Measurements from ENCODE around the gene ALOX15. TPM values are rescaled to one million over a fixed set of nuclear protein-coding genes. Genes with fewer than 3 reads are reported as not detected.

The ALOX15 gene
- total RNA-seq (2011; cell fraction: chromatin; rRNA removed; ENCODE audit: low replicate concordance), result not detected in 2 replicates
- total RNA-seq (2011; cell fraction: nucleolus; rRNA removed), result not detected in 2 replicates
- total RNA-seq (2011; cell fraction: nucleoplasm; rRNA removed), result not detected in 2 replicates
- total RNA-seq (2014; rRNA removed) (not detected in 2 replicates), total RNA-seq (2014; rRNA removed; fragmentation: Illumina TruSeq; extraction: Trizol) (not detected in 2 replicates), total RNA-seq (2015; rRNA removed; fragmentation: Illumina TruSeq; extraction: Trizol) (not detected in 2 replicates), total RNA-seq (2021) (not detected in 2 replicates), polyA plus RNA-seq (2011; rRNA removed) (not detected in 2 replicates), polyA plus RNA-seq (2014; fragmentation: Illumina TruSeq; extraction: Trizol) (not detected in 2 replicates), polyA plus RNA-seq (2014; fragmentation: Nextera tagmentation; extraction: Ambion mirVana) (not detected), polyA plus RNA-seq (2014; rRNA removed) (not detected in 2 replicates), polyA minus RNA-seq (2011; rRNA and poly(A)+ RNA removed) (not detected in 2 replicates), Bru-seq, nascent RNA (not detected), BruChase-seq, experiment 1, labeled RNA remaining after a 2-hour chase (percentile 12 among the genes with signal in this experiment), BruChase-seq, experiment 2, labeled RNA remaining after a 6-hour chase (percentile 14 among the genes with signal in this experiment)
- not detected in 2 replicates for polyA plus RNA-seq (2011; cell fraction: cytosol; rRNA removed)
- not detected in 2 replicates for polyA plus RNA-seq (2011; cell fraction: nucleus; rRNA removed)
- not detected in 2 replicates for polyA plus RNA-seq (2012)
- not detected in 2 replicates for polyA minus RNA-seq (2011; cell fraction: cytosol; rRNA and poly(A)+ RNA removed)
- not detected in 2 replicates for polyA minus RNA-seq (2011; cell fraction: nucleus; rRNA and poly(A)+ RNA removed)
- long read RNA-seq, experiment 1, result 0 reads
- long read RNA-seq, experiment 2, result 0 reads
- long read RNA-seq, experiment 3, result 0 reads

GRCh38 chr17:4641297-4642195 lies at the start of gene ALOX15:
Gene ALOX15, minus strand, starts transcription at chr17:4641678. Its CDS starts 27 bp downstream, at chr17:4641651.
- Histone ChIP-seq H3K9me1 (ENCODE audit: control insufficient read depth, insufficient read depth, low read length) (no peaks in the 10 kb centered on the region), H3K4me2 (ENCODE audit: insufficient read depth, low read length) (no peak within 1 kb of the TSS), H3K36me3 (ENCODE audit: control insufficient read depth, insufficient read depth, low read length) (no peaks in the 10 kb centered on the region), H3K27me3 (ENCODE audit: control insufficient read depth in 2 of 2, insufficient read depth in 2 of 2, low read length in 2 of 2) (peaks cover 0 to 19% of the 10 kb centered on the region in 2 experiments; a peak in 3 of 5 replicates), H2AFZ (ENCODE audit: low read depth, low read length) (no peak within 1 kb of the TSS), H4K20me1 (replicated peaks; ENCODE audit: control insufficient read depth, insufficient read depth, low read length) (no peaks in the 10 kb centered on the region), H3K27ac (ENCODE audit: extremely low read depth, low read depth, low read length) (no peak within 1 kb of the TSS), H3K4me3 (no peak within 1 kb of the TSS), H3K79me2 (ENCODE audit: control insufficient read depth, insufficient read depth, low read length) (no peaks in the 10 kb centered on the region), H3K9me3 (replicated peaks; ENCODE audit: control insufficient read depth, insufficient read depth, low read depth, low read length) (no peaks in the 10 kb centered on the region), H3K9ac (ENCODE audit: insufficient read depth in 1 of 2, low read depth in 2 of 2, low read length in 2 of 2) (no peak within 1 kb of the TSS), H3K4me1 (replicated peaks in 1 of 2; ENCODE audit: control insufficient read depth in 2 of 2, insufficient read depth in 2 of 2, low read length in 2 of 2) (peaks cover 0 to 12% of the 10 kb centered on the region in 2 experiments; a peak in 3 of 5 replicates)
- CTCF ChIA-PET (ENCODE audit: low intra/inter-chr PET ratio), result no interaction called here
- BruUV-seq (replicated peaks), result no TSS peak
- DNase-seq (ENCODE audit: extremely low read depth in 1 of 4, low spot score in 3 of 4), result no peak
- ATAC-seq, result no peak
- TF ChIP-seq HOMEZ (CRISPR knock-in tag; IDR thresholded peaks at IDR 0.05) (no peak), ZNF696 (CRISPR knock-in tag; conservative IDR thresholded peaks at IDR 0.05) (no peak), ZNF644 (tag; IDR thresholded peaks at IDR 0.05; ENCODE audit: low read depth) (no peak)
- in situ Hi-C loops (cut with MboI), result no loop called here
- POLR2A ChIA-PET, result interaction anchor here (0.6 to 0.7 kb wide), 2 partner anchors 47 to 68 kb away, joined by 3 read pairs; no protein-coding TSS in a partner anchor
- 37% methylated on average over 42 of the region's 58 CpGs for WGBS (ENCODE audit: insufficient coverage, low coverage, missing lambda C conversion rate)
- intact Hi-C loops (cut with micrococcal nuclease), result no loop called here
- no peak for FAIRE-seq

All from K562 (cell line).